Pancreas (tissue), 10 donors: Measurements from ENCODE around the gene POMGNT1. TPM values are rescaled to one million over a fixed set of nuclear protein-coding genes. Genes with fewer than 3 reads are reported as not detected.

Source experiments
- ATAC-seq, 4 donors: fragments of 200-7000 bp; cut with Tn5 transposase; one replicate each; pipeline versions ENCODE4 v1.8.0 to v1.9.1; 2020; ENCODE audit warnings: mild to moderate bottlenecking in 4 of 4, moderate library complexity in 4 of 4
- DNase-seq, 6 donors: peaks; one replicate each; pipeline ENCODE4 v3.0.0-alpha.2; 2020
- FAIRE-seq: peaks from 2 replicates; lab custom pipeline; 2012; peaks lifted over from hg19 to GRCh38; lab: Jason Lieb, UNC
- H3K27ac ChIP-seq, 4 donors: fragments of 200-600 bp; sonication (generic); 1 replicate in 3 of 4; 2 replicates in 1 of 4; pipeline versions ENCODE4 v1.5.0 to v1.8.0; 2020
- H3K27me3 ChIP-seq, 4 donors: fragments of 200-600 bp; one replicate each; pipeline ENCODE4 v1.8.0; 2021
- H3K36me3 ChIP-seq, 3 donors: fragments of 200-600 bp; sonication (generic) in 1 of 3; one replicate each; pipeline versions ENCODE4 v1.5.0 to v1.8.0; 2020 to 2021
- H3K4me1 ChIP-seq, 3 donors: fragments of 200-600 bp; one replicate each; pipeline ENCODE4 v1.8.0; 2021
- H3K4me3 ChIP-seq, 4 donors: fragments of 200-600 bp; sonication (generic) in 2 of 4; one replicate each; pipeline versions ENCODE4 v1.5.0 to v1.8.0; 2020 to 2021
- H3K9me3 ChIP-seq, 4 donors: fragments of 200-600 bp; one replicate each; pipeline ENCODE4 v1.8.0; 2021
- WGBS, 2 donors: extraction: QIAGEN DNeasy Blood & Tissue Kit; methylation state at CpG; one replicate each; pipeline ENCODE4 v1.1.7; 2013; 5-methylcytosine and 5-hydroxymethylcytosine counted together
- intact Hi-C, 3 donors: fragments of 100-400 bp; cut with DNase I; formaldehyde crosslinking; loops; one replicate each; pipeline versions ENCODE4 v1.11.1 to v1.14.2; 2022
- polyA plus RNA-seq, 2 donors: library from polyadenylated mRNA; stranded (reverse); fragments of 200-250 nt; gene quantifications; one replicate each; pipeline ENCODE4 v1.2.3, GENCODE V29; 2013
- total RNA-seq, 6 donors: library from RNA; stranded (reverse); fragmentation: NEBNext Ultra II Directional in 4 of 6; extraction: Animal tissue kit (Norgen Biotek cat#: 25700) in 4 of 6; gene quantifications; one replicate each; pipeline versions ENCODE4 v1.2.1 to v1.2.4, GENCODE V29; 2021 to 2023
- TF ChIP-seq, protein P1 (sequence below), 4 donors: fragments of 200-600 bp; sonication (generic) in 3 of 4; IDR thresholded peaks; one replicate each; pipeline versions ENCODE4 v1.5.0 to v1.8.0; 2021; ENCODE audit warnings: antibody characterized with exemption in 4 of 4
- donor health status: healthy with polysubstance abuse.
- donor health status: DM: no; HTN: no; CAD: no; lungs with moderate emphysema.
- donor health status: DM: no; HTN: no; CAD: no.
- donor health status: control.
- donor health status: control.
- donor health status: Bipolar disorder and iron deficiency.
- donor health status: DM: yes; HTN: yes; CAD: no.
- donor health status: DM: no; HTN: no; CAD: no.
- donor health status: DM: no; HTN: no; CAD: no.
- donor health status: DM: yes; HTN: yes; CAD: no.

The POMGNT1 gene
- total and polyA plus RNA-seq, 8 donors, result 23.5 to 59.2 (median 36.1) TPM

DNA sequence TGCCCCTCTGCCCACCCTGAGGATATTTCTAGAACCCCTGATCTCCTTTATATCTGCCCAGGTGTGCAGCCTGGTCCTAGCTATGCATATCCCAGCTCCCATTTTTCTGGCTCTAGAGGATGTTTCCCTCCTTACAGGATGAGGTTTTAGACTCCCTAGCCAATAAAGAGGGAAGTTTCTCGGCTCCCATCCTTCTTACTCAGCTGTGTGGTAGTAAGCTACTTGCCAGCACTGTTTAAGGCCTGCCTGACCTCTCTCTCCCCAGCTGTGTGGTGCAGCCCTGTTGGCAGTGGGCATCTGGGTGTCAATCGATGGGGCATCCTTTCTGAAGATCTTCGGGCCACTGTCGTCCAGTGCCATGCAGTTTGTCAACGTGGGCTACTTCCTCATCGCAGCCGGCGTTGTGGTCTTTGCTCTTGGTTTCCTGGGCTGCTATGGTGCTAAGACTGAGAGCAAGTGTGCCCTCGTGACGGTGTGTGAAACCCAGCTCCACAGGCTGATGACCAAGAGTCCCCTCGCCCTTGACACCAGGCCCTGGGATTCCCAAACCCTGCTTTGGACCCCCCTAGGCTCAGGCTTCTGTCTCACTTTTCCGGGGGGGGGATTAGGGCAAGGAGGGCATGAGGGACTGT, 14.2 kb downstream of the POMGNT1 start:
- Histone ChIP-seq H3K27ac (peak overlapping the region; percentile 75 to 93 (median 92)), H3K4me1 (peaks cover 14 to 23% (median 22%) of the 10 kb centered on the region in 3 donors), H3K4me3 (no peak overlapping the region), H3K36me3 (peaks cover 0 to 6% (median 0%) of the 10 kb centered on the region in 3 donors), H3K27me3 (no peaks in the 10 kb centered on the region), H3K9me3 (no peaks in the 10 kb centered on the region)
- ATAC-seq, result no peak
- TF ChIP-seq, protein P1, sequence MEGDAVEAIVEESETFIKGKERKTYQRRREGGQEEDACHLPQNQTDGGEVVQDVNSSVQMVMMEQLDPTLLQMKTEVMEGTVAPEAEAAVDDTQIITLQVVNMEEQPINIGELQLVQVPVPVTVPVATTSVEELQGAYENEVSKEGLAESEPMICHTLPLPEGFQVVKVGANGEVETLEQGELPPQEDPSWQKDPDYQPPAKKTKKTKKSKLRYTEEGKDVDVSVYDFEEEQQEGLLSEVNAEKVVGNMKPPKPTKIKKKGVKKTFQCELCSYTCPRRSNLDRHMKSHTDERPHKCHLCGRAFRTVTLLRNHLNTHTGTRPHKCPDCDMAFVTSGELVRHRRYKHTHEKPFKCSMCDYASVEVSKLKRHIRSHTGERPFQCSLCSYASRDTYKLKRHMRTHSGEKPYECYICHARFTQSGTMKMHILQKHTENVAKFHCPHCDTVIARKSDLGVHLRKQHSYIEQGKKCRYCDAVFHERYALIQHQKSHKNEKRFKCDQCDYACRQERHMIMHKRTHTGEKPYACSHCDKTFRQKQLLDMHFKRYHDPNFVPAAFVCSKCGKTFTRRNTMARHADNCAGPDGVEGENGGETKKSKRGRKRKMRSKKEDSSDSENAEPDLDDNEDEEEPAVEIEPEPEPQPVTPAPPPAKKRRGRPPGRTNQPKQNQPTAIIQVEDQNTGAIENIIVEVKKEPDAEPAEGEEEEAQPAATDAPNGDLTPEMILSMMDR (IDR thresholded peaks at IDR 0.05), result no peak
- DNase-seq, result no peak
- 86 to 91% methylated on average over 12 of the region's 12 CpGs for WGBS, 2 donors
- intact Hi-C loops, result loop anchor here in 1 of 3 donors (5.0 kb wide), 1 partner anchor 147 kb away; no protein-coding TSS in a partner anchor
- FAIRE-seq, result no peak

DNA sequence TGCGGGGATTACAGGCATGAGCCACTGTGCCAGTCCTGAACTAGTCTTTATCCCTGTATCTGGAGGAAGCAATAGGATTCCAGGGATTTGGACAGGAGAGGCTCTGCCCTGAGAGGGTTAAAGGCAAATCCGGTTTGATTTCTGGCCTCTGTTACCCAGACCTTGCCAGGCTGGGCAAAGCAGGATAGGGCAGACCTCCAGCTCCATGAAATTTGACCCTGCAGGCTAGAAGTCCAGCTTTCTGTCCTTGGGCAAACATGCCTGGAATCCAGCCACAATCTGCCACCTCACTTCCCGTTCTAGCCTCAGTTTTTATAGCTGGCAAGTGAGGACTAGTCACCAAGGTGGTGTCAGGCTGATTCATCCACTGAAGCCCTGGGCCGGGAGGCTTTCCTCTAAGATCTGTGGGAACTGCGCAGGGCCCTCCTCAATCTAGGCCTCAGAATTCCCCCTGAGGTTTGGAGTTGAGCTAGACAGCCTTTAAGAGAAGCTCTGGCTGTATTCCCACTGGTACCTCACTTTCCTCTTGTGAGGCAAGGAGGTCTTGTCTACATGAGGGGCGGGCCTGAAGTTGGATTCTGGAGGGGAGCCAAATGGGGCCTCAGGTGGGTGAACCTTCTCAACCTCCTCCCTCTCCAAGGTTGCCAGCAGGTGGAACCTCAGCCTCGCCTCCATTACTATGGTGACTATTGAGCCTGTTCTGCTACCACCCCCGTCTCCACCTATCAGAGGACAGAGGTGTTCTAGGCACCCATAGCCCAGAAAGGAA, 15.0 kb downstream of the POMGNT1 start:
- no peaks in the 10 kb centered on the region for H3K27me3 ChIP-seq
- H3K9me3 ChIP-seq, result no peaks in the 10 kb centered on the region
- H3K4me1 ChIP-seq, result peaks cover 14 to 23% (median 22%) of the 10 kb centered on the region in 3 donors
- 14 to 15% methylated on average over 8 of the region's 8 CpGs for WGBS, 2 donors
- intact Hi-C loops, result loop anchor here in 1 of 3 donors (5.0 kb wide), 1 partner anchor 146 kb away; no protein-coding TSS in a partner anchor
- TF ChIP-seq, protein P1 (IDR thresholded peaks at IDR 0.05), result no peak
- DNase-seq (peak; percentile 77 to 97 (median 94)), ATAC-seq (peak; percentile 83 to 88 (median 87)), FAIRE-seq (no peak)
- H3K4me3 ChIP-seq, result no peak overlapping the region
- H3K36me3 ChIP-seq, result peaks cover 0 to under 1% (median 0%) of the 10 kb centered on the region in 3 donors
- H3K27ac ChIP-seq, result peak overlapping the region; percentile 75 to 93 (median 92)

DNA sequence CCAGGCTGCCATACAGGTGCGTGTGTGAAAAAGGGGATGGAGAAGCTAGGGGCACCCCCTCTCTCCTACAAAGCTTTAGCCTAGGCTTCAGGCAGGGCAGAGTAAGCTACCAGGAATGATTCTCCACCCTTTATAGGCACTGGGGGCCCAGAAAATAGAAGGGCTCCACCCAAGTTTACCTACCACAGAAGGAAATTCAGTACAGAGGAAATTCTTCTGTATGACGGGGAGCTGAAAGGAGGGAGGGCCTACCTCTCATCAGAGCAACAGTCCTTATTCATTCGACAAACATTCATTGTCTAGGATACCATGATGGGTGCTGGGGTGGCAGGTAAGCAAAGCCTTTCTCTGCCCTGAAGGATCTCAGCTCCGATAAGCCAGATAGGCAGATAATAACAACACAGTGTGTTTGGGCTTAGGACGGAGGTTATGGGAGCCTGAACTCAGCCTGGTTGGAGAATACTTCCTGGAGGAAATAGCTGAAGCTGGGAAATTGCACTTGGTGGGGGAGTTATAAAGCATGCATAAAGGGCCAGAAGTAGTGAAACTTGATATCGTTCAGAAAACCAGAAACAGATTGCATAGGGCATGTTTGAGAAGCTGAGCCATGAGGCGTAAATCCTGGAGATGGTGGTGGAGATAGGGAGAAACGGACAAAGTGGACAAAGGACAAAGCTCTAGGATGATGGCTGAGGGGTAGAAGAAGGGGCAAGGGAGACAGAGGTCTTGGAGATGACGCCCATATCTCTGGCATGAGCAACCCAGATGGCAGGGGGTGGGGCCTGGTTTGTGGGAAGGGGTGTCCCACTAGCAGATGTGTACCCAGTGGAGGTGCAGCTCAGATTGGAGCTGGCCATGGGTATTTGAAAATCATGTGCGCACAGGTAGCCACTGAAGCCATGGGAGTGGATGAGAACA, 16.6 kb downstream of the POMGNT1 start:
- Histone ChIP-seq H3K9me3 (no peaks in the 10 kb centered on the region), H3K4me3 (no peak overlapping the region), H3K36me3 (no peaks in the 10 kb centered on the region), H3K27ac (peak overlapping the region in 1 of 4 donors; percentile 23), H3K4me1 (peaks cover 14 to 23% (median 22%) of the 10 kb centered on the region in 3 donors), H3K27me3 (no peaks in the 10 kb centered on the region)
- intact Hi-C loops, result loop anchor here in 1 of 3 donors (5.0 kb wide), 1 partner anchor 144 kb away; no protein-coding TSS in a partner anchor
- TF ChIP-seq, protein P1 (IDR thresholded peaks at IDR 0.05), result no peak
- 51 to 57% methylated on average over 10 of the region's 10 CpGs for WGBS, 2 donors
- FAIRE-seq (no peak), ATAC-seq (no peak), DNase-seq (no peak)

DNA sequence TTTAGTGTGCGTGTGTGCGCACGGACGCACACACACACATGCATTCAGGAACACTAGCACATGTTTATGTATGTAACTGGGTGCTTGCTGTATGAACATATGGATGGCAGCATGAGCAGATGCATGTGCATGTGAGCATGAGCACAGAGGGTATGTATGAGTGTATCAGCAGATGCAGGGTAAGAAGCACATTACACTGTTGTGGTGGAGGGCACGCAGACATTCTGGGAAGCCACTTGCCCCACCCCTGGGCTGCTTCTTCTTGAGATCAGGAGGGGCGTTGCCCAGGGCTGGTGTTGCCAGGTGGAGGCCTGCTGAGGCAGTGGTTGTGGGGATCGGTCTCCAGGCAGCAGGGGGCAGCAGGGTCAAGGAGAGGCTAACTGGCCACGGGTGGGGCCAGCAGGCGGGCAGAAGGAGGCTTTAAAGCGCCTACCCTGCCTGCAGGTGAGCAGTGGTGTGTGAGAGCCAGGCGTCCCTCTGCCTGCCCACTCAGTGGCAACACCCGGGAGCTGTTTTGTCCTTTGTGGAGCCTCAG, 18.1 kb downstream of the POMGNT1 start:
- WGBS, 2 donors, result 48% methylated on average over 12 of the region's 12 CpGs
- Histone ChIP-seq H3K9me3 (no peaks in the 10 kb centered on the region), H3K27ac (no peak overlapping the region), H3K4me3 (no peak overlapping the region), H3K27me3 (no peaks in the 10 kb centered on the region), H3K36me3 (no peaks in the 10 kb centered on the region), H3K4me1 (peaks cover 14 to 23% (median 22%) of the 10 kb centered on the region in 3 donors)
- peak in 1 of 6 donors; percentile 42 for DNase-seq
- no peak for FAIRE-seq
- intact Hi-C loops, result loop anchor here in 1 of 3 donors (5.0 kb wide), 1 partner anchor 143 kb away; no protein-coding TSS in a partner anchor
- peak in 3 of 4 donors; percentile 23 to 40 (median 24) for ATAC-seq
- TF ChIP-seq, protein P1 (IDR thresholded peaks at IDR 0.05), result no peak
